Adrenal gland (tissue), 5 donors: ENCODE results near the gene MYO5B.

Experiments
- POLR2A ChIP-seq, 2 donors: fragments of 450-650 bp; IDR thresholded peaks; one replicate each; pipeline ENCODE4 v1.6.1; 2017; ENCODE audit warnings: antibody characterized with exemption in 2 of 2, mild to moderate bottlenecking in 2 of 2, moderate library complexity in 1 of 2
- TF ChIP-seq, protein P1 (sequence below), 6 experiments: fragments of 450-650 bp in 4 of 6; fragments of 200-600 bp in 2 of 6; sonication (generic) in 1 of 6; IDR thresholded peaks; 1 replicate in 5 of 6; 2 replicates in 1 of 6; pipeline versions ENCODE4 v1.5.1 to v1.8.0; 2016 to 2021; ENCODE audit warnings: antibody characterized with exemption in 6 of 6, mild to moderate bottlenecking in 2 of 6, moderate library complexity in 1 of 6
- donor health status: DM: no; HTN: no; CAD: no.

- TF ChIP-seq, protein P1, sequence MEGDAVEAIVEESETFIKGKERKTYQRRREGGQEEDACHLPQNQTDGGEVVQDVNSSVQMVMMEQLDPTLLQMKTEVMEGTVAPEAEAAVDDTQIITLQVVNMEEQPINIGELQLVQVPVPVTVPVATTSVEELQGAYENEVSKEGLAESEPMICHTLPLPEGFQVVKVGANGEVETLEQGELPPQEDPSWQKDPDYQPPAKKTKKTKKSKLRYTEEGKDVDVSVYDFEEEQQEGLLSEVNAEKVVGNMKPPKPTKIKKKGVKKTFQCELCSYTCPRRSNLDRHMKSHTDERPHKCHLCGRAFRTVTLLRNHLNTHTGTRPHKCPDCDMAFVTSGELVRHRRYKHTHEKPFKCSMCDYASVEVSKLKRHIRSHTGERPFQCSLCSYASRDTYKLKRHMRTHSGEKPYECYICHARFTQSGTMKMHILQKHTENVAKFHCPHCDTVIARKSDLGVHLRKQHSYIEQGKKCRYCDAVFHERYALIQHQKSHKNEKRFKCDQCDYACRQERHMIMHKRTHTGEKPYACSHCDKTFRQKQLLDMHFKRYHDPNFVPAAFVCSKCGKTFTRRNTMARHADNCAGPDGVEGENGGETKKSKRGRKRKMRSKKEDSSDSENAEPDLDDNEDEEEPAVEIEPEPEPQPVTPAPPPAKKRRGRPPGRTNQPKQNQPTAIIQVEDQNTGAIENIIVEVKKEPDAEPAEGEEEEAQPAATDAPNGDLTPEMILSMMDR (IDR thresholded peaks at IDR 0.05) = peak in 1 of 6 experiments; percentile 29
- TF ChIP-seq POLR2A (IDR thresholded peaks at IDR 0.05) = no peak
Observed at GRCh38 chr18:50051288-50051687, 143.7 kb downstream of the MYO5B start.
